Vagina (tissue), 2 donors: ENCODE data around the gene ACSS1.

Experiments used
- CTCF ChIP-seq, 3 experiments: fragments of 450-650 bp in 2 of 3; fragments of 200-600 bp in 1 of 3; sonication (generic) in 1 of 3; IDR thresholded peaks; one replicate each; pipeline ENCODE4 v1.5.1; 2017 to 2019; ENCODE audit warnings: antibody characterized with exemption in 3 of 3, mild to moderate bottlenecking in 2 of 3, moderate library complexity in 2 of 3
- POLR2A ChIP-seq, 2 donors: fragments of 450-650 bp; IDR thresholded peaks; one replicate each; pipeline ENCODE4 v1.6.1; 2017; ENCODE audit warnings: antibody characterized with exemption in 2 of 2, mild to moderate bottlenecking in 2 of 2, moderate library complexity in 2 of 2

- TF ChIP-seq POLR2A (IDR thresholded peaks at IDR 0.05) = no peak
- no peak for TF ChIP-seq CTCF (IDR thresholded peaks at IDR 0.05)
Measured at GRCh38 chr20:24983896-24984295, 74.0 kb downstream of the ACSS1 start.
